SU-DHL-6 (cell line): ENCODE data around the gene DDX54.

Experiments used
- H2AFZ ChIP-seq: fragments of 200-600 bp; sonication (generic); 2 replicates; pipeline ENCODE4 v1.6.1; 2014; ENCODE audit warnings: low read depth, mild to moderate bottlenecking, moderate library complexity, mixed read lengths, antibody characterized with exemption, low read length; ENCODE audit not compliant: severe bottlenecking
- H3F3A ChIP-seq: fragments of 200-600 bp; shearing (Covaris generic); 2 replicates; pipeline ENCODE4 v1.6.0; 2016; ENCODE audit warnings: antibody characterized with exemption, mild to moderate bottlenecking; ENCODE audit not compliant: insufficient read depth
- H3K27ac ChIP-seq: fragments of 200-600 bp; sonication (generic); 2 replicates; pipeline ENCODE4 v1.5.1; 2016; ENCODE audit warnings: low read depth, mild to moderate bottlenecking, low read length, moderate library complexity, mixed read lengths
- H3K27me3 ChIP-seq: fragments of 200-600 bp; sonication (generic), shearing (Covaris generic); 2 replicates; pipeline ENCODE4 v1.6.0; 2014; ENCODE audit warnings: mild to moderate bottlenecking, low read length
- H3K36me3 ChIP-seq: fragments of 200-600 bp; sonication (generic); 2 replicates; pipeline ENCODE4 v1.6.1; 2014; ENCODE audit warnings: mild to moderate bottlenecking, low read length, mixed read lengths
- H3K4me2 ChIP-seq: fragments of 300-600, 200-600 bp; shearing (Covaris generic), sonication (generic); 2 replicates; pipeline ENCODE4 v1.6.0; 2014; ENCODE audit warnings: low read length, low read depth, mild to moderate bottlenecking; ENCODE audit not compliant: poor library complexity, severe bottlenecking
- H3K4me3 ChIP-seq: fragments of 200-600 bp; sonication (generic); 2 replicates; pipeline ENCODE4 v1.5.1; 2014; ENCODE audit warnings: antibody characterized with exemption, low read length, mild to moderate bottlenecking, mixed read lengths; ENCODE audit not compliant: insufficient read depth, poor library complexity, severe bottlenecking
- H3K79me2 ChIP-seq: fragments of 200-600 bp; sonication (generic); 2 replicates; pipeline ENCODE4 v1.6.1; 2014; ENCODE audit warnings: mild to moderate bottlenecking, low read length, moderate library complexity; ENCODE audit not compliant: insufficient read depth
- H3K9ac ChIP-seq: fragments of 200-600 bp; sonication (generic); 2 replicates; pipeline ENCODE4 v1.7.0; 2014; ENCODE audit warnings: mild to moderate bottlenecking, low read length
- H3K9me2 ChIP-seq: fragments of 200-600 bp; sonication (generic); replicated peaks from 2 replicates; pipeline ENCODE4 v1.6.1; 2014; ENCODE audit warnings: low read length; ENCODE audit not compliant: insufficient read depth
- H3K9me3 ChIP-seq: fragments of 200-600 bp; sonication (generic); 2 replicates; pipeline ENCODE4 v1.6.1; 2014; ENCODE audit warnings: low read length, mixed read lengths; ENCODE audit not compliant: insufficient read depth
- H4K20me1 ChIP-seq: fragments of 200-600 bp; sonication (generic); 2 replicates; pipeline ENCODE4 v1.6.1; 2014; ENCODE audit warnings: low read depth, mild to moderate bottlenecking, antibody characterized with exemption, low read length, moderate library complexity, mixed read lengths
- EZH2phosphoT487 ChIP-seq: fragments of 200-600 bp; sonication (generic), shearing (Covaris generic); conservative IDR thresholded peaks from 2 replicates; pipeline ENCODE4 v1.6.1; 2018; ENCODE audit warnings: mild to moderate bottlenecking, antibody characterized with exemption, low read length, moderate library complexity, mixed read lengths
- TF ChIP-seq, protein P1 (sequence below): fragments of 200-600 bp; sonication (generic); IDR thresholded peaks from one replicate; pipeline ENCODE4 v1.5.1; 2017; ENCODE audit warnings: antibody characterized with exemption, mild to moderate bottlenecking, low read length, moderate library complexity; ENCODE audit not compliant: insufficient read depth, poor library complexity, severe bottlenecking

Gene DDX54

DNA sequence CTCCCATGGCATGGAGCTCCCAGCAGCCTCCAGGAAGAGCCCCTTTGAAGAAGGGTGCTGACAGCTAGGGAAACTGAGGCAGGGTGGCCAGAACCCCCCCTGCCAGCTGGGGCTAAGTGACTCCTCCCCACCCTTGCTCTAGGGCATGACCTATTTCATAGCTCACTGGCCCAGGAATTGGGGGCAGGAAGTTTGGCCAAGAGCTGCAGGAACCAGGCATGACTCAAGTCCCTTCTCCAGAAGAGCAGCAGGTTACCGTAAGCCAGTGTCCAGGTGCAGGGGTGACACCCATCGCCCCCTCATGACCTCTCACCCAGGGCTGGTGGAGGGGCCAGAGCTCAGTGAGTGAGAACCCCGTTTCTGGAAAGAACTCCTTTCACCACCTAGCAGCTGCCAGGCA is 51.6 kb downstream of the DDX54 start:
- no peak for TF ChIP-seq EZH2phosphoT487
- TF ChIP-seq, protein P1, sequence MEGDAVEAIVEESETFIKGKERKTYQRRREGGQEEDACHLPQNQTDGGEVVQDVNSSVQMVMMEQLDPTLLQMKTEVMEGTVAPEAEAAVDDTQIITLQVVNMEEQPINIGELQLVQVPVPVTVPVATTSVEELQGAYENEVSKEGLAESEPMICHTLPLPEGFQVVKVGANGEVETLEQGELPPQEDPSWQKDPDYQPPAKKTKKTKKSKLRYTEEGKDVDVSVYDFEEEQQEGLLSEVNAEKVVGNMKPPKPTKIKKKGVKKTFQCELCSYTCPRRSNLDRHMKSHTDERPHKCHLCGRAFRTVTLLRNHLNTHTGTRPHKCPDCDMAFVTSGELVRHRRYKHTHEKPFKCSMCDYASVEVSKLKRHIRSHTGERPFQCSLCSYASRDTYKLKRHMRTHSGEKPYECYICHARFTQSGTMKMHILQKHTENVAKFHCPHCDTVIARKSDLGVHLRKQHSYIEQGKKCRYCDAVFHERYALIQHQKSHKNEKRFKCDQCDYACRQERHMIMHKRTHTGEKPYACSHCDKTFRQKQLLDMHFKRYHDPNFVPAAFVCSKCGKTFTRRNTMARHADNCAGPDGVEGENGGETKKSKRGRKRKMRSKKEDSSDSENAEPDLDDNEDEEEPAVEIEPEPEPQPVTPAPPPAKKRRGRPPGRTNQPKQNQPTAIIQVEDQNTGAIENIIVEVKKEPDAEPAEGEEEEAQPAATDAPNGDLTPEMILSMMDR = no peak
- Histone ChIP-seq H3K27ac (peak overlapping the region; percentile 68), H4K20me1 (peaks cover 4% of the 10 kb centered on the region; the same call in 1 of the 2 replicates), H3K79me2 (peaks cover 51% of the 10 kb centered on the region), H2AFZ (no peak overlapping the region), H3K27me3 (no peaks in the 10 kb centered on the region), H3K9me2 (no peaks in the 10 kb centered on the region), H3K9ac (peak overlapping the region; percentile 96), H3K9me3 (no peaks in the 10 kb centered on the region), H3F3A (peaks cover 35% of the 10 kb centered on the region), H3K36me3 (0 out of 2 replicates have a peak, but pooled peaks cover 3% of the 10 kb centered on the region), H3K4me3 (peak overlapping the region; percentile 98), H3K4me2 (peak overlapping the region; percentile 81)

- no peak overlapping the region for H3K4me3 ChIP-seq
- peak overlapping the region; percentile 68 for H3K27ac ChIP-seq
- peaks cover 4% of the 10 kb centered on the region; the same call in 1 of the 2 replicates for H4K20me1 ChIP-seq
- peaks cover 35% of the 10 kb centered on the region for H3F3A ChIP-seq
- H3K9me3 ChIP-seq = no peaks in the 10 kb centered on the region
- TF ChIP-seq, protein P1 = no peak
- no peak for TF ChIP-seq EZH2phosphoT487
- H3K9me2 ChIP-seq = no peaks in the 10 kb centered on the region
- H3K9ac ChIP-seq = no peak overlapping the region
- H3K27me3 ChIP-seq = no peaks in the 10 kb centered on the region
- H2AFZ ChIP-seq = no peak overlapping the region
- 0 out of 2 replicates have a peak, but pooled peaks cover 3% of the 10 kb centered on the region for H3K36me3 ChIP-seq
- peaks cover 54% of the 10 kb centered on the region for H3K79me2 ChIP-seq
- H3K4me2 ChIP-seq = peak overlapping the region; percentile 81
Observed at GRCh38 chr12:113133036-113133435, 52.2 kb downstream of the DDX54 start.

- no peak overlapping the region for H2AFZ ChIP-seq
- H3F3A ChIP-seq = peaks cover 35% of the 10 kb centered on the region
- no peaks in the 10 kb centered on the region for H3K9me2 ChIP-seq
- no peak for TF ChIP-seq EZH2phosphoT487
- TF ChIP-seq, protein P1 = no peak
- no peaks in the 10 kb centered on the region for H3K27me3 ChIP-seq
- H3K4me3 ChIP-seq = no peak overlapping the region
- no peaks in the 10 kb centered on the region for H3K9me3 ChIP-seq
- peak overlapping the region; percentile 66 for H3K4me2 ChIP-seq
- H4K20me1 ChIP-seq = peaks cover 4% of the 10 kb centered on the region; the same call in 1 of the 2 replicates
- H3K9ac ChIP-seq = peak overlapping the region; percentile 60; the same call in 1 of the 2 replicates
- H3K79me2 ChIP-seq = peaks cover 54% of the 10 kb centered on the region
- peak overlapping the region; percentile 87 for H3K27ac ChIP-seq
- H3K36me3 ChIP-seq = 0 out of 2 replicates have a peak, but pooled peaks cover 3% of the 10 kb centered on the region
Observed at GRCh38 chr12:113131556-113131955, 53.7 kb downstream of the DDX54 start.
